ENCODE measurements around the gene SPATS2L.

- no peak for TF ChIP-seq POLR2A (IDR thresholded peaks at IDR 0.05; ENCODE audit: low read depth)
- TF ChIP-seq CTCF (IDR thresholded peaks at IDR 0.05): no peak
- no peak for TF ChIP-seq EP300 (IDR thresholded peaks at IDR 0.05)
- TF ChIP-seq POLR2AphosphoS5 (IDR thresholded peaks at IDR 0.05): no peak
These were observed 15.5 kb downstream of the SPATS2L start for GRCh38 chr2:200321780-200322534.

Data from esophagus muscularis mucosa (tissue), 4 donors.